Smooth muscle cell (in vitro differentiated cells): ENCODE results near the gene ARL5B. TPM values are rescaled to one million over a fixed set of nuclear protein-coding genes. Genes with fewer than 3 reads are reported as not detected.

ENCODE experiments used
- DNase-seq: peaks from one replicate; lab custom pipeline; 2025; ENCODE audit not compliant: unreplicated experiment; lab: John Stamatoyannopoulos, UW
- H2AFZ ChIP-seq: fragments of 200-600 bp; sonication (generic); 2 replicates; pipeline ENCODE4 v1.6.0; 2016; ENCODE audit warnings: antibody characterized with exemption, low read depth, mild to moderate bottlenecking
- H3F3A ChIP-seq: fragments of 200-600 bp; sonication (generic); 2 replicates; pipeline ENCODE4 v1.6.0; 2017; ENCODE audit warnings: antibody characterized with exemption, low read depth
- H3K27ac ChIP-seq: fragments of 200-600 bp; sonication (generic); 2 replicates; pipeline ENCODE4 v1.5.1; 2016; ENCODE audit warnings: low read depth, mild to moderate bottlenecking
- H3K27me3 ChIP-seq: fragments of 200-600 bp; sonication (generic); 2 replicates; pipeline ENCODE4 v1.6.1; 2016; ENCODE audit warnings: low read depth, mild to moderate bottlenecking
- H3K36me3 ChIP-seq: fragments of 200-600 bp; sonication (generic); 2 replicates; pipeline ENCODE4 v1.5.1; 2016; ENCODE audit warnings: low read depth
- H3K4me1 ChIP-seq: fragments of 200-600 bp; sonication (generic); 2 replicates; pipeline ENCODE4 v1.5.1; 2016; ENCODE audit warnings: low read depth
- H3K4me2 ChIP-seq: fragments of 200-600 bp; sonication (generic); 2 replicates; pipeline ENCODE4 v1.6.0; 2016; ENCODE audit warnings: mild to moderate bottlenecking
- H3K4me3 ChIP-seq: fragments of 200-600 bp; sonication (generic); 2 replicates; pipeline ENCODE4 v1.5.1; 2016; ENCODE audit warnings: mild to moderate bottlenecking
- H3K79me2 ChIP-seq: fragments of 200-600 bp; sonication (generic); 2 replicates; pipeline ENCODE4 v1.6.0; 2016; ENCODE audit warnings: low read depth, mild to moderate bottlenecking
- H3K9ac ChIP-seq: fragments of 200-600 bp; sonication (generic); 2 replicates; pipeline ENCODE4 v1.6.0; 2016; ENCODE audit warnings: low read depth
- H3K9me3 ChIP-seq: fragments of 200-600 bp; sonication (generic); replicated peaks from 2 replicates; pipeline ENCODE4 v1.5.1; 2016; ENCODE audit warnings: low read depth
- H4K20me1 ChIP-seq: fragments of 200-600 bp; sonication (generic); 2 replicates; pipeline ENCODE4 v1.6.0; 2016; ENCODE audit warnings: low read depth
- CTCF ChIP-seq: fragments of 200-600 bp; sonication (generic); IDR thresholded peaks from 2 replicates; pipeline ENCODE4 v1.5.1; 2017; ENCODE audit warnings: borderline replicate concordance, mild to moderate bottlenecking, antibody characterized with exemption; ENCODE audit not compliant: insufficient read depth, poor library complexity, severe bottlenecking
- WGBS: methylation state at CpG from one replicate; pipeline ENCODE4 v1.1.7; 2016; ENCODE audit warnings: low lambda C conversion rate; 5-methylcytosine and 5-hydroxymethylcytosine counted together
- polyA plus RNA-seq: library from polyadenylated mRNA; unstranded; fragments of >200 nt; fragmentation: Nextera tagmentation; extraction: Ambion mirVana; gene quantifications from 2 replicates; pipeline ENCODE4 v1.2.1, GENCODE V29; 2016
- total RNA-seq: library from RNA; depleted of rRNA; stranded (reverse); fragments of >200 nt; gene quantifications from 2 replicates; pipeline ENCODE4 v1.2.3, GENCODE V29; 2014

Gene ARL5B
- total and polyA plus RNA-seq, 2 experiments from 2014 or later, result 12.9 to 80.9 TPM

- Histone ChIP-seq H3F3A (peaks cover 13% of the 10 kb centered on the region), H3K27me3 (no peaks in the 10 kb centered on the region), H2AFZ (no peak overlapping the region), H3K9ac (no peak overlapping the region), H3K36me3 (no peaks in the 10 kb centered on the region), H3K4me1 (peaks cover 19% of the 10 kb centered on the region), H3K9me3 (no peaks in the 10 kb centered on the region), H3K4me3 (no peak overlapping the region), H3K79me2 (peaks cover 83% of the 10 kb centered on the region), H3K4me2 (no peak overlapping the region), H4K20me1 (peaks cover 78% of the 10 kb centered on the region), H3K27ac (no peak overlapping the region)
- 65% methylated on average over 2 of the region's 2 CpGs for WGBS
- no peak for DNase-seq
- no peak for TF ChIP-seq CTCF
Observed at GRCh38 chr10:18668026-18668425, 8.8 kb downstream of the ARL5B start.

- Histone ChIP-seq H3K79me2 (peaks cover 12% of the 10 kb centered on the region), H3F3A (no peaks in the 10 kb centered on the region), H3K4me3 (no peak overlapping the region), H3K27ac (no peak overlapping the region), H3K9me3 (no peaks in the 10 kb centered on the region), H3K4me2 (no peak overlapping the region), H3K36me3 (peaks cover 26% of the 10 kb centered on the region), H3K4me1 (no peaks in the 10 kb centered on the region), H3K9ac (no peak overlapping the region), H2AFZ (no peak overlapping the region), H3K27me3 (no peaks in the 10 kb centered on the region), H4K20me1 (peaks cover 17% of the 10 kb centered on the region)
- no peak for DNase-seq
- no peak for TF ChIP-seq CTCF
- WGBS, result 98% methylated on average over 4 of the region's 4 CpGs
Observed at GRCh38 chr10:18675086-18675801, 16.0 kb downstream of the ARL5B start.

GRCh38 chr10:18680754-18681153 is 21.5 kb downstream of the ARL5B start:
- no peaks in the 10 kb centered on the region for H3K79me2 ChIP-seq
- H3K4me1 ChIP-seq, result no peaks in the 10 kb centered on the region
- no peaks in the 10 kb centered on the region for H3K27me3 ChIP-seq
- no peak for DNase-seq
- no peak overlapping the region for H2AFZ ChIP-seq
- H3F3A ChIP-seq, result peaks cover 2% of the 10 kb centered on the region
- no peak overlapping the region for H3K4me3 ChIP-seq
- H3K27ac ChIP-seq, result peak overlapping the region; percentile 66
- WGBS, result 94% methylated on average over 3 of the region's 3 CpGs
- no peak overlapping the region for H3K9ac ChIP-seq
- TF ChIP-seq CTCF, result no peak
- H3K36me3 ChIP-seq, result peaks cover 5% of the 10 kb centered on the region
- no peaks in the 10 kb centered on the region for H4K20me1 ChIP-seq
- H3K4me2 ChIP-seq, result no peak overlapping the region
- H3K9me3 ChIP-seq, result no peaks in the 10 kb centered on the region

GRCh38 chr10:18681366-18681765 is 22.1 kb downstream of the ARL5B start:
- TF ChIP-seq CTCF, result no peak
- H3K4me3 ChIP-seq, result no peak overlapping the region
- H4K20me1 ChIP-seq, result no peaks in the 10 kb centered on the region
- no peaks in the 10 kb centered on the region for H3K4me1 ChIP-seq
- H2AFZ ChIP-seq, result no peak overlapping the region
- peak overlapping the region; percentile 66 for H3K27ac ChIP-seq
- H3K9me3 ChIP-seq, result no peaks in the 10 kb centered on the region
- WGBS, result 70% methylated on average over 2 of the region's 2 CpGs
- no peaks in the 10 kb centered on the region for H3K27me3 ChIP-seq
- DNase-seq, result no peak
- H3K9ac ChIP-seq, result no peak overlapping the region
- H3F3A ChIP-seq, result peaks cover 2% of the 10 kb centered on the region
- H3K4me2 ChIP-seq, result no peak overlapping the region
- no peaks in the 10 kb centered on the region for H3K79me2 ChIP-seq
- no peaks in the 10 kb centered on the region for H3K36me3 ChIP-seq
